NCI-H1092 treated with DMSO at 0.1 percent for 48 hours (cell line): Measurements from ENCODE around the gene GJB6.

ENCODE experiments used
- DNase-seq: peaks from one replicate; lab custom pipeline; 2025; lab: John Stamatoyannopoulos, UW

The GJB6 gene

GRCh38 chr13:20227288-20227687, 4.8 kb downstream of the GJB6 start:
- no peak for DNase-seq

GRCh38 chr13:20222553-20222952, 9.6 kb downstream of the GJB6 start:
- no peak for DNase-seq

- DNase-seq = no peak
Measured at GRCh38 chr13:20221772-20222171, 10.3 kb downstream of the GJB6 start.

- no peak for DNase-seq
Measured at GRCh38 chr13:20219577-20219976, 12.5 kb downstream of the GJB6 start.

- DNase-seq = no peak
Measured at GRCh38 chr13:20217168-20217567, 15.0 kb downstream of the GJB6 start.

GRCh38 chr13:20209948-20210347, 22.2 kb downstream of the GJB6 start:
- DNase-seq = no peak

- no peak for DNase-seq
Measured at GRCh38 chr13:20206698-20207235, 25.4 kb downstream of the GJB6 start.

GRCh38 chr13:20206065-20206697, 25.9 kb downstream of the GJB6 start:
- DNase-seq = no peak

GRCh38 chr13:20198781-20199180, 33.3 kb downstream of the GJB6 start:
- DNase-seq = no peak

GRCh38 chr13:20197361-20197834, 34.7 kb downstream of the GJB6 start:
- DNase-seq = peak; percentile 62

- no peak for DNase-seq
Measured at GRCh38 chr13:20195801-20196200, 36.3 kb downstream of the GJB6 start.

- no peak for DNase-seq
Measured at GRCh38 chr13:20193907-20194631, 38.0 kb downstream of the GJB6 start.

GRCh38 chr13:20193162-20193906, 38.8 kb downstream of the GJB6 start:
- DNase-seq = no peak

- DNase-seq = no peak
Measured at GRCh38 chr13:20192836-20193161, 39.3 kb downstream of the GJB6 start, which contains the start of gene GJB2. GJB2 (minus strand) TSS chr13:20192938; CDS start chr13:20189581, 3,357 bp downstream.

GRCh38 chr13:20192158-20192835, 39.8 kb downstream of the GJB6 start:
- DNase-seq = no peak

- DNase-seq = no peak
Measured at GRCh38 chr13:20191311-20192157, 40.6 kb downstream of the GJB6 start.

- no peak for DNase-seq
Measured at GRCh38 chr13:20190481-20191310, 41.4 kb downstream of the GJB6 start.

GRCh38 chr13:20190076-20190475, 42.0 kb downstream of the GJB6 start:
- DNase-seq = no peak

GRCh38 chr13:20188667-20189553, 43.2 kb downstream of the GJB6 start:
- DNase-seq = no peak
